ENCODE results near the gene CELF4. TPM values are rescaled to one million over a fixed set of nuclear protein-coding genes. Genes with fewer than 3 reads are reported as not detected.

CELF4 gene
- total RNA-seq, 1 donor from 2014 or later: 0.22 TPM

DNA sequence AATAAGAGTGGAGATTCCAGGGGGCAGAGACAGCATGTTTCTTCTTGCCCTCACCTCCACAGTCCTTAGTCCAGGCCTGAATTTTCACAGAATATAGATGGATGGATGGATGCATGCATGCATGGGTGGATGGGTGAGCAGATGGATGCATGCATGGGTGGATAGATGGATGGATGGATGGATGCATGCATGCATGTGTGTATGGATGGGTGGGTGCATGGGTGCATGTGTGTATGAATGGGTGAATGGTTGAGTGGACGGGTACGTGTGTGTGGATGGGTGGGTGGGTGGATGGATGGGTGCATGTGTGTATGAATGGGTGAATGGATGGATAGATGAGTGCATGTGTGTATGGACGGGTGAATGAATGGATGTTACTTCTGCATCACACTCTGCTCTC is 153.3 kb downstream of the CELF4 start:
- no peak overlapping the region for H3K4me3 Mint-ChIP-seq (ENCODE audit: unreplicated experiment)
- H3K9me3 Mint-ChIP-seq (ENCODE audit: low read depth): peaks cover 6% of the 10 kb centered on the region
- peaks cover 16% of the 10 kb centered on the region for H3K27me3 Mint-ChIP-seq (ENCODE audit: low read depth)
- DNase-seq (ENCODE audit: low spot score): no peak
- no peak overlapping the region for H3K27ac Mint-ChIP-seq (ENCODE audit: unreplicated experiment)
- TF ChIP-seq, protein P1, sequence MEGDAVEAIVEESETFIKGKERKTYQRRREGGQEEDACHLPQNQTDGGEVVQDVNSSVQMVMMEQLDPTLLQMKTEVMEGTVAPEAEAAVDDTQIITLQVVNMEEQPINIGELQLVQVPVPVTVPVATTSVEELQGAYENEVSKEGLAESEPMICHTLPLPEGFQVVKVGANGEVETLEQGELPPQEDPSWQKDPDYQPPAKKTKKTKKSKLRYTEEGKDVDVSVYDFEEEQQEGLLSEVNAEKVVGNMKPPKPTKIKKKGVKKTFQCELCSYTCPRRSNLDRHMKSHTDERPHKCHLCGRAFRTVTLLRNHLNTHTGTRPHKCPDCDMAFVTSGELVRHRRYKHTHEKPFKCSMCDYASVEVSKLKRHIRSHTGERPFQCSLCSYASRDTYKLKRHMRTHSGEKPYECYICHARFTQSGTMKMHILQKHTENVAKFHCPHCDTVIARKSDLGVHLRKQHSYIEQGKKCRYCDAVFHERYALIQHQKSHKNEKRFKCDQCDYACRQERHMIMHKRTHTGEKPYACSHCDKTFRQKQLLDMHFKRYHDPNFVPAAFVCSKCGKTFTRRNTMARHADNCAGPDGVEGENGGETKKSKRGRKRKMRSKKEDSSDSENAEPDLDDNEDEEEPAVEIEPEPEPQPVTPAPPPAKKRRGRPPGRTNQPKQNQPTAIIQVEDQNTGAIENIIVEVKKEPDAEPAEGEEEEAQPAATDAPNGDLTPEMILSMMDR (IDR thresholded peaks at IDR 0.05): no peak
- no peaks in the 10 kb centered on the region for H3K36me3 Mint-ChIP-seq (ENCODE audit: low read depth)
- H3K4me1 Mint-ChIP-seq (ENCODE audit: low read depth): no peaks in the 10 kb centered on the region

DNA sequence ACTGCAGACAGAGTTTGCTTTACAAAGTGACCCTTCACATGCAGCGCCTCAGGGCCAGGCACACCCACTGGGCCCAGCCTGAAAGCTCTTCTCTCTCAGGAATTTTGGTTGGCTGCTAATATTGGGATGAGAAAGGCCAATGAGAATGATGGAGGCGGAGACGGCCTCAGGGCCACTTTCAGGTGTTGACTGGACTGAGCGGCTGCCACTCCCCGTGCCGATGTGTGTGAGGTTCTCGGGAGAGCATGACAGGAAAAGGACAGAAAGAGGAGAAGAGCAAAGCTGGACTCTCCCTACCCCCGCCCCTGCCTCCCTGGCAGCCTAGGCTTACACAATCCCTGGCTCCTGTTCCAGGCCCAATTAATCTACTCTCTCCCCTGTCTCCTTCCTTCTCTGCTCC is 155.7 kb downstream of the CELF4 start:
- TF ChIP-seq, protein P1 (IDR thresholded peaks at IDR 0.05): no peak
- Mint-ChIP-seq H3K4me3 (ENCODE audit: unreplicated experiment) (no peak overlapping the region), H3K9me3 (ENCODE audit: low read depth) (peaks cover 6% of the 10 kb centered on the region), H3K27me3 (ENCODE audit: low read depth) (peaks cover 3% of the 10 kb centered on the region), H3K27ac (ENCODE audit: unreplicated experiment) (no peak overlapping the region), H3K36me3 (ENCODE audit: low read depth) (no peaks in the 10 kb centered on the region), H3K4me1 (ENCODE audit: low read depth) (no peaks in the 10 kb centered on the region)
- DNase-seq (ENCODE audit: low spot score): no peak

DNA sequence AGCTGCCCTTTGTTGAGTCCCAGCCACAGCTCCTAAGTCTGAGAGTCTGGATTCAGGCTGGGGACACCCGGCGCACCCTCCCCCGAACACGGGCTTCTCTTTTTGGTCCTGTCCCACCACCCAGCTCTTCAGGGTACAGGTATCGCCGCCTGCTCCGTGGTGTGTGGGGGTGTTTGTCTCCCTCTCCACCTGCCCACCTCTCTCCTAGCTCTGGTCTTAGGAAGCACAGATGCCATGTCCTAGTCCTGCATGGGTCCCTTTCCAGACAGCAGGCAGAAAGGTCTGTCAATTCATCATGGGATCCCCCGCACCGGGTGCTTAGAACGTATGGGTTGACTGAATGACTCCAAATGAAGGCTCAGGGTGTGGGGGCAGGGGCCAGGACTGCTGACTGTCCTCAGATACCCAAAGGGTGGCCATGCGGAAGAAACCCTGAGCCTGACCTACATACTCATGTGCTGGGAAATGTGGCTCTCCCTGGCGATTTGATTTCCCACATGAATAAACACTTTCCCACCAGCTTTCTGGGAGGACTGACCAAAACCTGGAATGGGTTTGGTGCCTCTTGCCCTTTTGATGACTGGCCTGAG is 156.8 kb downstream of the CELF4 start:
- no peaks in the 10 kb centered on the region for H3K4me1 Mint-ChIP-seq (ENCODE audit: low read depth)
- H3K27ac Mint-ChIP-seq (ENCODE audit: unreplicated experiment): no peak overlapping the region
- H3K27me3 Mint-ChIP-seq (ENCODE audit: low read depth): peaks cover 3% of the 10 kb centered on the region
- no peak overlapping the region for H3K4me3 Mint-ChIP-seq (ENCODE audit: unreplicated experiment)
- peaks cover 6% of the 10 kb centered on the region for H3K9me3 Mint-ChIP-seq (ENCODE audit: low read depth)
- no peaks in the 10 kb centered on the region for H3K36me3 Mint-ChIP-seq (ENCODE audit: low read depth)
- DNase-seq (ENCODE audit: low spot score): no peak
- TF ChIP-seq, protein P1 (IDR thresholded peaks at IDR 0.05): no peak

DNA sequence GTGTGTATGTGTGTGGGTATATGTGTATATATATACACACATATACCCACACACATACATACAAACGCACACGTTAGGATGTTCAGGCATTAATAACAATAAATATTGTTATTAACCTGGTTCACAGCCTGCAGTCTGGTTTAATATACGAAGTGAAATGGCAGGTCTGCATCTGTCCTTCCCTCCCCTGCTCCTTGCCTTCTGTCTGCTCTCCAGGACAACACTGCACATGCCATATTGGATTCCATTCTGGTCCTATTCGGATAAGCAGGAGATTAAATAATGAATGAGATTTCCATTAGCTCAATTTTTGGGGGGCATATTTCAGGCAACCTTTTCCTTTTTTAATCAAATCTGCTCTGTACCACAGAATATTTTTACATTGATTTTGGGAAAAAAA is 158.0 kb downstream of the CELF4 start:
- TF ChIP-seq, protein P1 (IDR thresholded peaks at IDR 0.05): no peak
- Mint-ChIP-seq H3K4me1 (ENCODE audit: low read depth) (peaks cover 10% of the 10 kb centered on the region), H3K9me3 (ENCODE audit: low read depth) (peaks cover 6% of the 10 kb centered on the region), H3K4me3 (ENCODE audit: unreplicated experiment) (no peak overlapping the region), H3K36me3 (ENCODE audit: low read depth) (no peaks in the 10 kb centered on the region), H3K27ac (ENCODE audit: unreplicated experiment) (no peak overlapping the region), H3K27me3 (ENCODE audit: low read depth) (peaks cover 3% of the 10 kb centered on the region)
- no peak for DNase-seq (ENCODE audit: low spot score)

DNA sequence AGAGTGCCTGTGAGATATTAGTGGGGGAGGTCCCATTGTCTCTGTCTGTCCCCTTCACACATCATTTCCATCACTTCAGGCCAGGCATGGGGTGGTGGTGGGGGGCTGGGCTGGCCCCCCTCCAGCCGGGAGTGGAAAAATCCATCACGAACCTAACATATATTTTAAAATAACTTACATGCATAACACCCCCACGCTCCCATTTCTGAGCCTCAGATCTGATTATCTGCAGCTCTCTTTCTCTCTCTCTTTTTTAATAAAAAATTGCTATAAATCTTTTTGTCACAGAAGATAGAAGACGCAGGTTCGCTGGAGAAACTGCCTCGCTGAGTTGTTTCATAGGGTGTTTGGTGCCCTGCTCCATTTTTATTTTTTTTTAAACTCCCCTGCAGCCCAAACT is 159.8 kb downstream of the CELF4 start:
- Mint-ChIP-seq H3K36me3 (ENCODE audit: low read depth) (no peaks in the 10 kb centered on the region), H3K27ac (ENCODE audit: unreplicated experiment) (no peak overlapping the region), H3K9me3 (ENCODE audit: low read depth) (no peaks in the 10 kb centered on the region), H3K27me3 (ENCODE audit: low read depth) (peaks cover 3% of the 10 kb centered on the region), H3K4me3 (ENCODE audit: unreplicated experiment) (no peak overlapping the region), H3K4me1 (ENCODE audit: low read depth) (peaks cover 10% of the 10 kb centered on the region)
- TF ChIP-seq, protein P1 (IDR thresholded peaks at IDR 0.05): no peak
- no peak for DNase-seq (ENCODE audit: low spot score)

Data from chondrocyte (in vitro differentiated cells).